Neural crest cell (in vitro differentiated cells): ENCODE results near the gene CYB561. TPM values are rescaled to one million over a fixed set of nuclear protein-coding genes. Genes with fewer than 3 reads are reported as not detected.

Experiments used
- DNase-seq: peaks from one replicate; pipeline ENCODE4 v3.0.0; 2021; ENCODE audit warnings: low read depth, mixed read lengths, low spot score
- H3K27ac Mint-ChIP-seq: one replicate; pipeline ENCODE4 v1.8.0; 2021; ENCODE audit warnings: mild to moderate bottlenecking, mixed read lengths; ENCODE audit not compliant: unreplicated experiment
- H3K27me3 Mint-ChIP-seq: 2 replicates; pipeline ENCODE4 v1.8.0; 2021; ENCODE audit warnings: low read depth, mild to moderate bottlenecking, mixed read lengths
- H3K36me3 Mint-ChIP-seq: 2 replicates; pipeline ENCODE4 v1.8.0; 2021; ENCODE audit warnings: low read depth, mild to moderate bottlenecking, mixed read lengths
- H3K4me1 Mint-ChIP-seq: 2 replicates; pipeline ENCODE4 v1.8.0; 2021; ENCODE audit warnings: mixed read lengths
- H3K4me3 Mint-ChIP-seq: one replicate; pipeline ENCODE4 v1.8.0; 2021; ENCODE audit warnings: mild to moderate bottlenecking, mixed read lengths
- H3K9me3 Mint-ChIP-seq: 2 replicates; pipeline ENCODE4 v1.8.0; 2021; ENCODE audit warnings: mixed read lengths
- long read RNA-seq: library from polyadenylated mRNA; unstranded; transcript quantifications from one replicate; pipeline ENCODE4 v2.0.0, GENCODE V29; 2020
- total RNA-seq: library from RNA; stranded (reverse); gene quantifications from 2 replicates; pipeline ENCODE4 v1.2.1, GENCODE V29; 2021
- TF ChIP-seq, protein P1 (sequence below): fragments of 200-600 bp; sonication (generic); conservative IDR thresholded peaks from 2 replicates; pipeline ENCODE4 v1.5.0; 2021; ENCODE audit warnings: antibody characterized with exemption, mild to moderate bottlenecking

The CYB561 gene, protein sequence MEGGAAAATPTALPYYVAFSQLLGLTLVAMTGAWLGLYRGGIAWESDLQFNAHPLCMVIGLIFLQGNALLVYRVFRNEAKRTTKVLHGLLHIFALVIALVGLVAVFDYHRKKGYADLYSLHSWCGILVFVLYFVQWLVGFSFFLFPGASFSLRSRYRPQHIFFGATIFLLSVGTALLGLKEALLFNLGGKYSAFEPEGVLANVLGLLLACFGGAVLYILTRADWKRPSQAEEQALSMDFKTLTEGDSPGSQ
- 10.5 and 12.2 TPM in 2 replicates for total RNA-seq
- long read RNA-seq, partial matches to known transcripts = 0 of 2 reads
- long read RNA-seq, other reads (novel, unspliced or antisense) = 0 of 2 reads

DNA sequence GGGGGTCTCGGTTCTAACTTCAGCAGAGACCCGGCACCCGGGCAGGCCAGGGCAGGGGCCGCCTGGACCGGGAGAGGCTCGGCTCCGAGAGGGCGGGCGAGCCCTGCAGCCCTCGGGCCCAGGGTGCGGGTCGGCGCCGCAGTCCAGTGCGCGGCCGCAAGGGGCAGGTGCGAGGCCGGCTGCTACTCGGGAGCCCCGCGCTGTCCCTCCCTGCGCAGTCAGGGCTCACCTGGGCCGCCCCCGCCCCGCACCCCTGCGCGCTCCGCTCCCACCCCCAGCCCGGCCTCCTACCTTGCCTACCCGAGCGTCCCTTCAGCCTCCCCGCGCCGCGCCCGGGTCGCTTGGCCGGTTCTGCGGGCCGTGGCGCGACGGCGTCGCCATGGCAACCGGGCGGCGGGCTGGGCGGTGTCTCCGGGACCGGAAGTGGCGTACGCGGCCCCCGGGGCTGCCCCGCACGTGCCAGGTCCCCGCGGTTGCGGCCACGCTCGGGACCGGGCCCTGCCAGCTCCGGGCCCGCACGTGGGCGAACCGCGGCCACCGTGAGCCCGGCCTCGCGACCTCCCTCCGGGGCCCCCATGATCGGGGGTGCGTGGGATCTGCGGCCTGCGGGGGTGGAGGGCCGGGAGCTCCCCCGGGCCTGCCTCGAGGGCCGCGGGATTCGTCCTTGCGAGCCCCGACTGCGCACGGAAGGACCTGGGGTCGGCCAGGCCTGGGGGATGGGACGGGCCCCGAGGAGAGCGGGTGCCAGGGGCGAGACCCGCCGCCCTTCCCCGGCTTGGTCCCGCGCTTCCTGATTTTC lies at the start of gene CYB561:
TSS of gene CYB561 (minus strand) at position 353 of the 799 bp plus-strand sequence. CDS start 8,759 bp downstream, outside the sequence.
- DNase-seq = peak; percentile 56
- Mint-ChIP-seq H3K27me3 (peaks cover 13% of the 10 kb centered on the region), H3K36me3 (no peaks in the 10 kb centered on the region), H3K4me3 (peak within 1 kb of the TSS; percentile 78), H3K4me1 (peaks cover 20% of the 10 kb centered on the region), H3K27ac (no peak within 1 kb of the TSS), H3K9me3 (no peaks in the 10 kb centered on the region)
- TF ChIP-seq, protein P1, sequence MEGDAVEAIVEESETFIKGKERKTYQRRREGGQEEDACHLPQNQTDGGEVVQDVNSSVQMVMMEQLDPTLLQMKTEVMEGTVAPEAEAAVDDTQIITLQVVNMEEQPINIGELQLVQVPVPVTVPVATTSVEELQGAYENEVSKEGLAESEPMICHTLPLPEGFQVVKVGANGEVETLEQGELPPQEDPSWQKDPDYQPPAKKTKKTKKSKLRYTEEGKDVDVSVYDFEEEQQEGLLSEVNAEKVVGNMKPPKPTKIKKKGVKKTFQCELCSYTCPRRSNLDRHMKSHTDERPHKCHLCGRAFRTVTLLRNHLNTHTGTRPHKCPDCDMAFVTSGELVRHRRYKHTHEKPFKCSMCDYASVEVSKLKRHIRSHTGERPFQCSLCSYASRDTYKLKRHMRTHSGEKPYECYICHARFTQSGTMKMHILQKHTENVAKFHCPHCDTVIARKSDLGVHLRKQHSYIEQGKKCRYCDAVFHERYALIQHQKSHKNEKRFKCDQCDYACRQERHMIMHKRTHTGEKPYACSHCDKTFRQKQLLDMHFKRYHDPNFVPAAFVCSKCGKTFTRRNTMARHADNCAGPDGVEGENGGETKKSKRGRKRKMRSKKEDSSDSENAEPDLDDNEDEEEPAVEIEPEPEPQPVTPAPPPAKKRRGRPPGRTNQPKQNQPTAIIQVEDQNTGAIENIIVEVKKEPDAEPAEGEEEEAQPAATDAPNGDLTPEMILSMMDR = peak; percentile 71

- TF ChIP-seq, protein P1 = no peak
- H3K4me3 Mint-ChIP-seq = no peak overlapping the region
- no peaks in the 10 kb centered on the region for H3K36me3 Mint-ChIP-seq
- H3K27ac Mint-ChIP-seq = no peak overlapping the region
- no peaks in the 10 kb centered on the region for H3K9me3 Mint-ChIP-seq
- peaks cover 7% of the 10 kb centered on the region for H3K4me1 Mint-ChIP-seq
- peaks cover 3% of the 10 kb centered on the region for H3K27me3 Mint-ChIP-seq
- DNase-seq = no peak
Measured at GRCh38 chr17:63495491-63495890, 49.4 kb upstream of the CYB561 start.

- Mint-ChIP-seq H3K27ac (no peak overlapping the region), H3K9me3 (no peaks in the 10 kb centered on the region), H3K36me3 (no peaks in the 10 kb centered on the region), H3K27me3 (peaks cover 2% of the 10 kb centered on the region), H3K4me3 (no peak overlapping the region), H3K4me1 (peaks cover 7% of the 10 kb centered on the region)
- TF ChIP-seq, protein P1 = no peak
- DNase-seq = no peak
Measured at GRCh38 chr17:63494300-63494928, 48.3 kb upstream of the CYB561 start.

- no peaks in the 10 kb centered on the region for H3K9me3 Mint-ChIP-seq
- DNase-seq = no peak
- peaks cover 5% of the 10 kb centered on the region for H3K27me3 Mint-ChIP-seq
- peak overlapping the region; percentile 67 for H3K27ac Mint-ChIP-seq
- TF ChIP-seq, protein P1 = no peak
- no peaks in the 10 kb centered on the region for H3K36me3 Mint-ChIP-seq
- H3K4me1 Mint-ChIP-seq = peaks cover 1% of the 10 kb centered on the region
- H3K4me3 Mint-ChIP-seq = no peak overlapping the region
Measured at GRCh38 chr17:63493411-63493810, 47.3 kb upstream of the CYB561 start.

DNA sequence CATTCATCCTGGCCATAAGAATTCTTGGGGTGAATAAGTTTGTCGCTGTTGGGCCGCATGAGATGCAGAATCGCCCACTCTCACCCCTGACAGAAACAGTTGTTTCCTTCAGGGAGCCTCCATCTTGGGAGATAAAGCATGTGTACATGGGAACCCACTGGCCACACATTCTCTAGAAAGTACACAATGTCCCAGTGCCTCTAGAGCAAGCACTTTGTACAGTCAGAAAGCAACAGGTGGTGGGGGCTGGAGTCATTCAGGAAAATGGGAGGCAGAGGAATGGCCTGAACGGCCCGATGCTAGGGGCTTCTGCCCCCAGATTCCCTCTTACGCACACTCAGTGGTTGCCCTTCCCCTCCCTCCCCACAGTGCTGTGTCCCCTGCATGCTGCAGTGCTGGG lies 46.8 kb upstream of the CYB561 start:
- no peaks in the 10 kb centered on the region for H3K36me3 Mint-ChIP-seq
- H3K4me3 Mint-ChIP-seq = no peak overlapping the region
- H3K9me3 Mint-ChIP-seq = no peaks in the 10 kb centered on the region
- H3K27me3 Mint-ChIP-seq = peaks cover 5% of the 10 kb centered on the region
- peak overlapping the region; percentile 67 for H3K27ac Mint-ChIP-seq
- TF ChIP-seq, protein P1 = no peak
- H3K4me1 Mint-ChIP-seq = no peaks in the 10 kb centered on the region
- DNase-seq = no peak
